Left lung (tissue), 10 donors: Measurements from ENCODE around the gene HIVEP1. TPM values are rescaled to one million over a fixed set of nuclear protein-coding genes. Genes with fewer than 3 reads are reported as not detected.

Source experiments
- ATAC-seq: fragments of 200-7000 bp; cut with Tn5 transposase; one replicate; pipeline ENCODE4 v1.9.1; 2020; ENCODE audit warnings: moderate library complexity
- DNase-seq, 4 donors: peaks; one replicate each; pipeline ENCODE4 v3.0.0-alpha.2; 2013 to 2020
- H3K27ac ChIP-seq, 2 donors: fragments of 200-600 bp; sonication (generic) in 1 of 2; one replicate each; pipeline versions ENCODE4 v1.5.0 to v1.8.0; 2020 to 2021
- H3K27me3 ChIP-seq, 2 donors: fragments of 200-600 bp; sonication (generic) in 1 of 2; one replicate each; pipeline versions ENCODE4 v1.5.0 to v1.8.0; 2020 to 2021
- H3K36me3 ChIP-seq, 2 donors: fragments of 200-600 bp; sonication (generic) in 1 of 2; one replicate each; pipeline versions ENCODE4 v1.5.0 to v1.8.0; 2020 to 2021
- H3K4me1 ChIP-seq, 2 donors: fragments of 200-600 bp; one replicate each; pipeline ENCODE4 v1.8.0; 2021
- H3K4me3 ChIP-seq, 2 donors: fragments of 200-600 bp; sonication (generic) in 1 of 2; one replicate each; pipeline versions ENCODE4 v1.5.0 to v1.8.0; 2020 to 2021; ENCODE audit warnings: mild to moderate bottlenecking in 1 of 2
- H3K9me3 ChIP-seq, 2 donors: fragments of 200-600 bp; sonication (generic) in 1 of 2; one replicate each; pipeline versions ENCODE4 v1.5.0 to v1.8.0; 2020 to 2021
- intact Hi-C, 2 donors: fragments of 100-400 bp; cut with DNase I; formaldehyde crosslinking; loops; one replicate each; pipeline versions ENCODE4 v1.11.2 to v1.14.2; 2022
- polyA plus RNA-seq, 6 donors: library from polyadenylated mRNA; unstranded; fragments of 120-200 nt; gene quantifications; one replicate each; pipeline ENCODE4 v1.2.1, GENCODE V29; 2013; ENCODE audit not compliant: insufficient read length in 6 of 6
- total RNA-seq, 2 donors: library from RNA; stranded (reverse); fragmentation: NEBNext Ultra II Directional; extraction: Animal tissue kit (Norgen Biotek cat#: 25700); gene quantifications; one replicate each; pipeline ENCODE4 v1.2.1, GENCODE V29; 2021
- TF ChIP-seq, protein P1 (sequence below), 2 donors: fragments of 200-600 bp; sonication (generic) in 1 of 2; IDR thresholded peaks; one replicate each; pipeline versions ENCODE4 v1.5.0 to v1.8.0; 2021; ENCODE audit warnings: antibody characterized with exemption in 2 of 2
- donor health status: DM: no; HTN: yes; CAD: no.
- donor health status: DM: no; HTN: no; CAD: no.

Gene HIVEP1
- total and polyA plus RNA-seq, 8 donors = 24.1 to 35.9 (median 29.0) TPM

DNA sequence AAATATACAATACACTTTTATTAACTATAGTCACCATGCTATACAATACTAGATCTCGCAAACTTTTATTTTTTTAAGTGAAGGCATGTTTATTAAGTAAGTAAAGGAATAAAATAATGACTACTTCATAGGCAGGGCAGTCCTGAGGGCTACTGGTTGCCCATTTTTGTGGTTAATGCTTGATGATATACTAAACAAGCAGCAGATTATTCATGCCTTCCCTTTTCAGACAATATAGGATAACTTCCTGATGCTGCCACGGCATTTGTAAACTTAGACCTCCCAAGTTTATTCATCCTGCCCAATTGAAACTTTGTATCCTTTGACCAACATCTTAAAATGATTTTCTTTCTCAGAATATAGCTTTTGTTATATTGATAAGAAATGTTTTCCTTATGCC, 24.7 kb upstream of the HIVEP1 start:
- TF ChIP-seq, protein P1, sequence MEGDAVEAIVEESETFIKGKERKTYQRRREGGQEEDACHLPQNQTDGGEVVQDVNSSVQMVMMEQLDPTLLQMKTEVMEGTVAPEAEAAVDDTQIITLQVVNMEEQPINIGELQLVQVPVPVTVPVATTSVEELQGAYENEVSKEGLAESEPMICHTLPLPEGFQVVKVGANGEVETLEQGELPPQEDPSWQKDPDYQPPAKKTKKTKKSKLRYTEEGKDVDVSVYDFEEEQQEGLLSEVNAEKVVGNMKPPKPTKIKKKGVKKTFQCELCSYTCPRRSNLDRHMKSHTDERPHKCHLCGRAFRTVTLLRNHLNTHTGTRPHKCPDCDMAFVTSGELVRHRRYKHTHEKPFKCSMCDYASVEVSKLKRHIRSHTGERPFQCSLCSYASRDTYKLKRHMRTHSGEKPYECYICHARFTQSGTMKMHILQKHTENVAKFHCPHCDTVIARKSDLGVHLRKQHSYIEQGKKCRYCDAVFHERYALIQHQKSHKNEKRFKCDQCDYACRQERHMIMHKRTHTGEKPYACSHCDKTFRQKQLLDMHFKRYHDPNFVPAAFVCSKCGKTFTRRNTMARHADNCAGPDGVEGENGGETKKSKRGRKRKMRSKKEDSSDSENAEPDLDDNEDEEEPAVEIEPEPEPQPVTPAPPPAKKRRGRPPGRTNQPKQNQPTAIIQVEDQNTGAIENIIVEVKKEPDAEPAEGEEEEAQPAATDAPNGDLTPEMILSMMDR (IDR thresholded peaks at IDR 0.05) = no peak
- ATAC-seq (no peak), DNase-seq (no peak)
- Histone ChIP-seq H3K9me3 (no peaks in the 10 kb centered on the region), H3K36me3 (no peaks in the 10 kb centered on the region), H3K4me1 (no peaks in the 10 kb centered on the region), H3K27me3 (no peaks in the 10 kb centered on the region), H3K27ac (no peak overlapping the region), H3K4me3 (no peak overlapping the region)
- intact Hi-C loops = no loop called here

DNA sequence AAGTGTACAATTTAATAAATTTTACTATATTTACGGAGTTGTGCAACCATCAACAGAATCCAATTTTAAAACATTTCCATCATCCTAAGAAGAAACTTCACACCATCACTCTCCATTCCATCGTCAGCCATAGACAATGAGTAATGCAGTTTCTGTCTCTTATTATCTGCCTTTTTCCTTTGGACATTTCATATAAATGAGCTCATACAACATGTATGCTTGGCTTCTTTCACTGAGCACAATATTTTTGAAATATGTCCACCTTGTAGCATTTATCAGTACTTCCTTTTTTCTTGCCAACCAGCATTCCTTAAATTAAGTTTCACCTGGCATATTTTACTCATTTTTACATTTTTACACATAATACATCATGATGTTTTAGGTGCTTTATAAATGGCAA, 22.7 kb upstream of the HIVEP1 start:
- Histone ChIP-seq H3K9me3 (no peaks in the 10 kb centered on the region), H3K4me3 (no peak overlapping the region), H3K36me3 (no peaks in the 10 kb centered on the region), H3K27ac (no peak overlapping the region), H3K27me3 (no peaks in the 10 kb centered on the region), H3K4me1 (no peaks in the 10 kb centered on the region)
- DNase-seq (no peak), ATAC-seq (no peak)
- intact Hi-C loops = no loop called here
- TF ChIP-seq, protein P1 (IDR thresholded peaks at IDR 0.05) = no peak

DNA sequence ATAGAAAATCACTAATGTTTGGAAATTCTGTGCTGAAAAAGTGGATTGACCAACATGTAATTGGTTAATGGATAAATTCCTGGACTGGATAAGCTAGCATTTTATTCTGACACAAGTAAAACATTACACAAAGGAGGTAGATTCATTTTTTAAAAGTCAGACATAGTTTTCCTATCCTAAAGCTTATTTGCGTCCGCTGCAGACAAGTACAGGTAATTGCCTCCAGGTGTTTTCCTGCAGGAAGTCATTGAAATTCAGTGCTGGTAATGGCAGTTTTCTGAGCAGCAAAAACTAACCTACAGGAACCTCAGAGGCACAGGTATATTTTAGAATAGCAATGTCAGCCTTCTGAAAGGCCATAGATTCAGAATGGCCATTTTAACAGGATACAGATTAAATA, 20.0 kb upstream of the HIVEP1 start:
- no peaks in the 10 kb centered on the region for H3K9me3 ChIP-seq
- intact Hi-C loops = no loop called here
- no peak for ATAC-seq
- H3K27ac ChIP-seq = no peak overlapping the region
- no peak for DNase-seq
- TF ChIP-seq, protein P1 (IDR thresholded peaks at IDR 0.05) = no peak
- H3K4me3 ChIP-seq = no peak overlapping the region
- H3K27me3 ChIP-seq = no peaks in the 10 kb centered on the region
- H3K36me3 ChIP-seq = no peaks in the 10 kb centered on the region
- no peaks in the 10 kb centered on the region for H3K4me1 ChIP-seq

DNA sequence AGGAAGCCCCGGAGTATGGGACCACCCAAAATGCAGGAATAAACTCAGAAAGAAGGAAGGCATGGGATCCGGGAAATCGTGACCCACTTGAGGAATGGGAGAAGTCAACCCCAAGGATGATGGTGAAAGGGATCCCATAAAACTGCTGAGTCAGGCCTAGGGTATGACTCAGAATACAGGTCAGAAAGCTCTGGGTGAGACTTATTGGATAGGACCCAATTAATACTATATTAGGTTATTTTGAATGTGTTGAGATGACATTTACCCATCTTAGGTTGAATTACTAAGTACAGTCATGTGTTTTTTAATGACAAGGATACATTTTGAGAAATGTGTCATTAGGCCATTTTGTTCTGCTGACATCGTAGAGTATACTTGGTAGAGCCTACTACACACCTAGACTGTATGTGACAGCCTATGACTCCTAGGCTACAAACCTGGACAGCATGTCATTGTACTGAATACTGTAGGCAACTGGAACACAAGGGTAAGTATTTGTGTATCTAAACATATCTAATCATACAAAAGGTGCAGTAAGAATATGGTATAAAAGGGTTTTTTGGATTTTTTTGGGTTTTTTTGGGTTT, 17.1 kb upstream of the HIVEP1 start:
- Histone ChIP-seq H3K9me3 (no peaks in the 10 kb centered on the region), H3K27me3 (no peaks in the 10 kb centered on the region), H3K4me3 (no peak overlapping the region), H3K27ac (no peak overlapping the region), H3K36me3 (no peaks in the 10 kb centered on the region), H3K4me1 (no peaks in the 10 kb centered on the region)
- intact Hi-C loops = no loop called here
- TF ChIP-seq, protein P1 (IDR thresholded peaks at IDR 0.05) = no peak
- no peak for DNase-seq
- no peak for ATAC-seq

DNA sequence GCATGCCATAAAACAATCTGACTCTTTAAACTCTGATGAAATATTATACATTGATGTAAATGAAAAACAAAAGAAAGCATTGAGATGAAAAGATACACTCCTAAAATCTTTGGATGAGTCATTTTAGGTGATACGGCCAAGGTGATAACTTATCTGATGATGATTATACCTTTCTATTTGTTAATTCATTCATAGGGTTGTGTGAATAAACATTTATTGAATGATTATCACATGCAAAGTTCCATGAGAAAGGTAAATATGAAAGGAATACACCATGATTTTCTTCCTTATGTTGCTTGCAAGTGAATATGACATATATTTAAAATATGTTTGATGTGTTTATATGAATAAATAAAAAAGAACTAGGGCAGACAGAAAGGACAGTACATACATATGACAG, 15.4 kb upstream of the HIVEP1 start:
- Histone ChIP-seq H3K36me3 (no peaks in the 10 kb centered on the region), H3K27me3 (no peaks in the 10 kb centered on the region), H3K4me3 (no peak overlapping the region), H3K9me3 (no peaks in the 10 kb centered on the region), H3K27ac (no peak overlapping the region), H3K4me1 (no peaks in the 10 kb centered on the region)
- TF ChIP-seq, protein P1 (IDR thresholded peaks at IDR 0.05) = no peak
- DNase-seq (no peak), ATAC-seq (no peak)
- intact Hi-C loops = no loop called here
